Measurements from ENCODE around the gene ZNF638. TPM values are rescaled to one million over a fixed set of nuclear protein-coding genes. Genes with fewer than 3 reads are reported as not detected.

Gene ZNF638
- total RNA-seq, 2 donors from 2014 or later = 196 to 208 TPM

DNA sequence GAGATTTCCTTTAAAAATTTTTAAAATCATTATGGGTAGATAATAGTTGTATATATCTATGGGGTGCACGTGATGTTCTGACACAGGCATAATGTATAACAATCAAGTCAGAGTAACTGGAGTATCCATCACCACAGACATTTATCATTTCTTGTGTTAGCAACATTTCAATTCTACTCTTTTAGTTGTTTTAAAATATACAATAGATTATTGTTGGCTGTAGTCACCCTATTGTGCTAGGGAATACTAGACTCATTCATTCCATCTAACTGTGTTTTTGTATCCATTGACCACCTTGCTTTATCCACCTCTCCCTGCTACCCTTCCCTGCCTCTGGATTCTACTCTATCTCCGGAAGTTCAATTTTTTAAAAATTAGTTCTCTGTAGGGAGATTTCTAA, 152.8 kb downstream of the ZNF638 start:
- Histone ChIP-seq H3K27me3 (ENCODE audit: control insufficient read depth, insufficient read depth, low read length, poor library complexity, severe bottlenecking) (no peaks in the 10 kb centered on the region), H3K4me3 (ENCODE audit: low read length) (no peak overlapping the region), H3K9me3 (ENCODE audit: control insufficient read depth, low read length) (no peaks in the 10 kb centered on the region), H3K4me1 (ENCODE audit: control insufficient read depth, insufficient read depth, low read length) (no peaks in the 10 kb centered on the region), H3K36me3 (ENCODE audit: control insufficient read depth, insufficient read depth, low read length) (no peaks in the 10 kb centered on the region), H3K9ac (ENCODE audit: extremely low read depth, low read length, poor library complexity, severe bottlenecking) (no peak overlapping the region), H3K27ac (ENCODE audit: low read depth, low read length) (no peak overlapping the region)
- Mint-ChIP-seq H3K9me3 (no peaks in the 10 kb centered on the region), H3K27me3 (ENCODE audit: insufficient read depth) (peaks cover 4% of the 10 kb centered on the region), H3K27ac (no peak overlapping the region), H3K36me3 (ENCODE audit: low read depth) (no peaks in the 10 kb centered on the region), H3K4me1 (peaks cover 12% of the 10 kb centered on the region), H3K4me3 (no peak overlapping the region)
- TF ChIP-seq, protein P1, sequence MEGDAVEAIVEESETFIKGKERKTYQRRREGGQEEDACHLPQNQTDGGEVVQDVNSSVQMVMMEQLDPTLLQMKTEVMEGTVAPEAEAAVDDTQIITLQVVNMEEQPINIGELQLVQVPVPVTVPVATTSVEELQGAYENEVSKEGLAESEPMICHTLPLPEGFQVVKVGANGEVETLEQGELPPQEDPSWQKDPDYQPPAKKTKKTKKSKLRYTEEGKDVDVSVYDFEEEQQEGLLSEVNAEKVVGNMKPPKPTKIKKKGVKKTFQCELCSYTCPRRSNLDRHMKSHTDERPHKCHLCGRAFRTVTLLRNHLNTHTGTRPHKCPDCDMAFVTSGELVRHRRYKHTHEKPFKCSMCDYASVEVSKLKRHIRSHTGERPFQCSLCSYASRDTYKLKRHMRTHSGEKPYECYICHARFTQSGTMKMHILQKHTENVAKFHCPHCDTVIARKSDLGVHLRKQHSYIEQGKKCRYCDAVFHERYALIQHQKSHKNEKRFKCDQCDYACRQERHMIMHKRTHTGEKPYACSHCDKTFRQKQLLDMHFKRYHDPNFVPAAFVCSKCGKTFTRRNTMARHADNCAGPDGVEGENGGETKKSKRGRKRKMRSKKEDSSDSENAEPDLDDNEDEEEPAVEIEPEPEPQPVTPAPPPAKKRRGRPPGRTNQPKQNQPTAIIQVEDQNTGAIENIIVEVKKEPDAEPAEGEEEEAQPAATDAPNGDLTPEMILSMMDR (conservative IDR thresholded peaks at IDR 0.05) = no peak
- DNase-seq = no peak
- WGBS, 2 experiments (ENCODE audit: insufficient coverage in 1 of 2, insufficient read length in 1 of 2) = 96% methylated on average over 2 of the region's 2 CpGs; no CpG with 5 or more reads in 1 of the 2 experiments

Other genes starting within 250 kb of the ZNF638 start
- 10 to 100 TPM; 10.9 to 17.6 TPM for gene MCEE, start 201.6 kb upstream of the ZNF638 start, total RNA-seq
- 10 to 100 TPM; 30.2 to 35.8 TPM for gene MPHOSPH10, start 201.1 kb upstream of the ZNF638 start, total RNA-seq
- gene PAIP2B, start 104.7 kb upstream of the ZNF638 start, total RNA-seq = 10 to 100 TPM; 21.2 to 29.6 TPM
- gene DYSF, start 121.8 kb downstream of the ZNF638 start, total RNA-seq = 1 to 10 TPM; 1.4 to 3.1 TPM